DMS53 treated with DMSO at 0.1 percent for 48 hours (cell line): ENCODE data around the gene SLC25A11.
"Not testable (repeated sequence)": the region's sequence is repeated elsewhere in the genome, so short reads cannot be mapped to it uniquely, and the experiment has no call there.

Experiments used
- DNase-seq: peaks from one replicate; lab custom pipeline; 2025; ENCODE audit not compliant: unreplicated experiment; lab: John Stamatoyannopoulos, UW

The SLC25A11 gene

DNA sequence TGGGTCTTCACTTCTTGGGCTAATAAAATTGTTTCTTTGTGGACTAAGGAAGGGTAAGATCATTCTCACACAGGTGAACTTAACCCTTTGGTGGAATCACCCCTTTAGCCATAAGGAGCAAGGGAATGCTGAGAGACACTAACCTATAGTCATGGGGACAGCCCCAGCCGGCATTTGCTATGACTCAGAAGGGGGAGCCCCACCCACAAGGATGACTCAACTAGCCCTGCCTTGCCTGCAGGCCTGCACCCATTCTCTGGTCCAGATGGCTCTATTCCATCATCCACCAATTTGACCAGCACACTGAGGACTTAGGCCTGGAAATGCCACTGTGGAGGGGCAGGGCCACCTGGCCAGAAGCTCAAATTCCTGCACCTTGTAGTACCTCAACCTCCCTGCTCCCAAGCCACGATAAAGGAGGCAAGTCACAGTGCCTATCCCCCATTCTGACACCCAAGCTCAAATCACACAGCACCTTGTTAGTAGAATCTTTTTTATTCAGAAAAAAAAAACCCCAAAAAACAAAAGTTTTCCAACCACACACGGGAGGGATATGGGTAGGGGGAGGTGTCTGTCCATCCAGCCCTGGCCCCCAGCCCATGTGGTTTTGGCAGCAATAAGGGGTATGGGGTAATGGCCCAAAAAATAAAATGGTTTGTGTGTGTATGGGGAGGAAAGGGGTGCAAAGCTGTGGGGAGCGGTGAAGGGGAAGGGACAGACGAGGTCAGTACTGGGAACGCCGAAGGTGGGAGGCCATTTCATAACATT lies 5.5 kb upstream of the SLC25A11 start:
- peak; percentile 69 for DNase-seq

DNA sequence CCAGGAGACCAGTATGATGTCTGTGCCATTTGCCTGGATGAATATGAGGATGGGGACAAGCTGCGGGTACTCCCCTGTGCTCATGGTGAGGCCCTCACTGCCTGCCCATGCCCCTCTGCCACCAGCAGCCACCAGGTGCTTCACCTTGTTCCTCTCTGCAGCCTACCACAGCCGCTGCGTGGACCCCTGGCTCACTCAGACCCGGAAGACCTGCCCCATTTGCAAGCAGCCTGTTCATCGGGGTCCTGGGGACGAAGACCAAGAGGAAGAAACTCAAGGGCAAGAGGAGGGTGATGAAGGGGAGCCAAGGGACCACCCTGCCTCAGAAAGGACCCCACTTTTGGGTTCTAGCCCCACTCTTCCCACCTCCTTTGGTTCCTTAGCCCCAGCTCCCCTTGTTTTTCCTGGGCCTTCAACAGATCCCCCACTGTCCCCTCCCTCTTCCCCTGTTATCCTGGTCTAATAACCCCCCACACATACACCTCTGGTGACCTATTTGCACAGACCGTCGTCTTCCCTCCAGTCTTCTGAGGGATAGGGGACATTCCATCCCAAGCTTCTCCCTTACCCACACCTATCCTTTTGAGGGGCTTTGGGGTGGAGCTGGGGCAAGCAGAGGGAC lies 4.8 kb upstream of the SLC25A11 start:
- DNase-seq: no peak

DNA sequence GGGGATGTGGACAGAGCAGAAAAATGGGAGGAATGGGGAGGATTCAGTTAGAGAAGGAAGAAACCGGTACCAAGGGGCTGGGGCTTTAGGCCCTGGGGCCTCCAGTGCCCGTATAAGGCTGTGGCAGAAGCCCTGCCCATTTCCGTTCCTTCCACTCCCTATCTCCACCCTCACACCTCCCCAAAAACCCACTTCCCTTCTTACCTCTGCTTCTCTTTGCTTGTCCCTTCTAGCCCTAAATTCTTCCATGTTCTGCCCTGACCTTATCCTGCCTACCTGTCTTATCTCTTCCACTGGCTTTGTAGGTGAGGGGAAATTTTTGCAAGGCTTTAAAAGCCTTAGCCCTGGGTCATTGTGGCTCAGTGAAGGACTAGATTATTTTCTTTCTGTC lies 4.3 kb upstream of the SLC25A11 start:
- no peak for DNase-seq

DNA sequence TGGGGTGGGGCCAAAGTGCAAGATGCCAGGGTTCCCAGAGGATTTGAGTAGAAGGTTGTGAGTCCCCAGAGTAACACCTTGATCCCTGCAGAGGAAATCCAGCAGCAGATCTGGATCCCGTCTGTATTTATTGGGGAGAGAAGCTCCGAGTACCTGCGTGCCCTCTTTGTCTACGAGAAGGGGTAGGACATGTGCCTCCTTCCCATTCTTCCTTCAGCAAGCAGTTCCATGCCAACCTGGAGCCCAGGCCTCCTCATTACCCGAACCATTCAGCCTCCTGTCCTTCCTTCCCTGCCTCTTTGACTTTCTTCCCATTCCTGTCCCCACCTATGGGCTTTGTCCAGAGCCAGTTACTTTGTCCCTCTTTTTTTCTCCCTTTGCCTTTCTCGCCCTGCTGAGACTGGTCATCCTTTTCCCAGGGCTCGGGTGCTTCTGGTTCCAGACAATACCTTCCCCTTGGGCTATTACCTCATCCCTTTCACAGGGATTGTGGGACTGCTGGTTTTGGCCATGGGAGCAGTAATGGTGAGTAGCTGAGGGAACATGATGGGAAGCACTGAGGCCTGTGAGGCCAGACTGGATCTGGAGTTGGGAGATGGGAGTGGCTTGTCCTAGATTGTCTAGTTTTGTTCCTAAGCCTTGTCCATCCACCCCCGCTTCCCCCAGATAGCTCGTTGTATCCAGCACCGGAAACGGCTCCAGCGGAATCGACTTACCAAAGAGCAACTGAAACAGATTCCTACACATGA lies 3.1 kb upstream of the SLC25A11 start:
- no peak for DNase-seq

DNA sequence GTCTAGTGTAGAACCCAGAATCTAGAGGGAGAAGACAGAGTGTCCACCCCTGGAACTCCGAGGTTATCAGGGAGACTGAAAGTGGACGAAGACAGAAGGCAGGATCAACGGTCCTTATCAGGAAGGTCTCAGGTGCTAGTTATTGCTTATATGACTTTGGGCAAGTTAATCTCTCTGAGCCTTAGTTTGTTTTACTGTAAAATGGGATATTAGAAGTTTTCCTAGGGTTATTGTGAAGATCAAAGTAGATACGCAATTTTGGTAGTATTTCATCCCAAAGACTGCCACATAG lies 1.4 kb upstream of the SLC25A11 start:
- DNase-seq: no peak

DNA sequence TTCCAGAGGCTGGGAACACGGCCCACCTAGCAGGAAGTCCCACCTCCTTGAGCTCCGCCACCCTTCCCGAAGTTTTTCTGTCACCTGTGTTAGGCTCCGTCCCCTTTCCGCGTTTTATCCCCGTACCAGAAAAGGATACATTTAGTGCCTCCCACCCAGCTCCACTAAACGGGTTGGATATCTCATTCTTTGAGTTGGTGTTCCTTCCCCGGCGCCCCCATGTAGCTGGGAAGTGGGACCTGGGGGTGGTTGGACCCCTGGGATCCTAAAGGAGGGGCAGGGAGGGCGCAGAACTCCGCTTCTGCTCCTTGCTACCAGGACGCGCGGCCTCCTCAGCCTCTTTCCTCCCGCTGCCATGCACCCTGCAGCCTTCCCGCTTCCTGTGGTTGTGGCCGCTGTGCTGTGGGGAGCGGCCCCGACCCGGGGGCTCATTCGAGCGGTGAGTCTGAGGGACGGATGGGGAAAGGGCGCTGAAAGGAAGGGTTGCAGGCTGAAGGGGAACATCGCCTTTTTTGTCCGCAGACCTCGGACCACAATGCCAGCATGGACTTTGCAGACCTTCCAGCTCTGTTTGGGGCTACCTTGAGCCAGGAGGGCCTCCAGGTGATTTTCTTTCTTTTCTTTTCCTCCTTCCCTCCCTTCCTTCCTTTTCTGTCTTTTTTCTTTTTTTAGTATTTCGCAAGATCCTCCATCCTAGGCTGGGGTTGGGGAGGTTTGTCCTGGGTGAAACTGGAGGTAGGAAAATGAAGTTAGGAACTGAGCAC lies 891 bp upstream of the SLC25A11 start:
- no peak for DNase-seq

DNA sequence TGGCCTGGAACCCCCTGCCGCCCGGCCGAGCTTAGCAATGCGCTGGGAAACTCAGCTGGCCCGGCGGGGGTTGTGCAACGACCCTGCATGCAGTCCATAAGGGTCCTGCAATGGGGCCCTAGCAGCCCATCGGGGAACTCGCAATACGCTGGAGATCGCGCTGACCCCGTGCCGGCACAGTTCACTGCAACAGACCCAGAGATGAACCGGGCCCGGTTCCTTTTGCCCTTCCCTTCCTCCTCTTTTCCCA lies 375 bp downstream of the SLC25A11 start:
- DNase-seq: no peak

DNA sequence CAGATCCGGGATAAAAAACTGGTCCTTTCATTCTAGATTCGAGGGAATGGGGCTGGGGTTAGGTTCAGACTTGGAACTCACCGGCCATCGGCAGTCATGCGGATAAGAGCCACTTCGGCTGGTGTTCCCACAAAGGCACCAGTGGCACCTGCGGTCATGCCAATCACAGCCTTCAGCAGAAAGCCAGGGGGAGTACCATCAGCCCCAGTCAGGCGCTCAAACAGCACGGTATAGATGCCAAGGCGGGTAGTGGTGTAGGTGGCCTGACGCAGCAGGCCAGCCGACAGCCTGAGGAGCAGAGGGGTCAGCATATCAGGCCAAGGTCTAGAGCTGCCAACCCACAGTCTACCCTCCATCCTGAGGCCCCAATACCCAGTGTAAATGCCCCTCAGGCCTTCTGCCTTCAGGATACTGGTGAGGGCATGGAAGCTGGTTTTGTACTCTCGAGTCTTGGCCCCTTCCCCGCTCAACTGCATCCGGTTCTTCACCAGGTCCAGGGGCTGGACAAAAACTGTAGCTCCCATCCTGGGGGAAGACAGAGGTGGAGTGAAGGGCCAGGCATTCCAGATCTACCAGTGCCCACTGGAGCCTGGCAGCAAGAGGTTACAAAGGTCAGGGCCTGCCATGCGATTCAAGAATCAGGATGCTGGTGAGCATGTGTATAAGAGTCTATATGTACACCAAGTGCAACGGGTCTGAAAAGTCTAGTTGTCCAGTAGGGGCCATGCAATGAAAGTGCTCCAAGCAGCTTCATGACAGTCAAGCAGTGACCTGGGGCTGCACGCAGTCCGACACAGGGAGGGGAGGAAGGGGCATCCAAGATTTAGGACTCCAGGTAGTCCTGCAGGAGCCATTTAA lies 929 bp downstream of the SLC25A11 start:
- no peak for DNase-seq

DNA sequence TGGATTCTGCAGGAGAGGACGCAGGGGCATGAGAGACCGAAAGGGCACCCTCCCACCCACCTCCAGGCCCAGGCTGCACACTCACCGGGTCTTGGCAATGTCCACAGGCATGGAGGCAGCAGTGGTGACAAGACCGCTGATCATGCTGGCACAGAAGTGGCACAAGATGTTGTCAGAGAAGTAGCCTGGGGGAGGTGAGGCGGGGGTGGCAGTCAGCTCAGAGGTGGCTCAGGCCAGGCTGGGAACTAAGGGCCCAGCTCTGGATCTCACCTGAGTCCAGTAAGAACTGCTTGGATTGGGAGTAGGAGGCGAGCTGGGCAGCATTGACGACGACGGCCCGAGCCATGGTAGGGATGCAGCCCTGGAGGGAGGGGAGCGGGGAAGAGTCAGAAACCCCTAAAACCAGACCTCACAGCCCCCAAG lies 1.8 kb downstream of the SLC25A11 start:
- no peak for DNase-seq

DNA sequence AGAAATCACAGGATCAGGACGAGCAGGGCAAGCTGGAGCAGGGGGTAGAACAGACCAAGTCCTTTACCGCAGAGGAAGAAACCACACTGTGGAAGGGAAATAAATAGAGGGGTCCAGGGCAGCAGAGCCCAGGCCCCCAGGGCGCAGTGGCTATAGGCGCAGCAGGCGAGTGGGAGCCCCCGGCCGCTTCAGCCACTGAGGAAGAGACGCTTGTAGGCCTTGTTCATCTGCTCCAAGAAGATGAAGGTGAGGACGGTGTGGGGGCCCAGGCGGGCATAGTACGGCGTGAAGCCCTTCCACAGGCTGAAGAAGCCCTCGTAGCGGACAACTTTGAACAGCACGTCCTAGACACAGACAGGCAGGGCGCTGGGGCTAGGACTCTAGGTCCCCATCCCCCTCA lies 2.3 kb downstream of the SLC25A11 start:
- DNase-seq: no peak

DNA sequence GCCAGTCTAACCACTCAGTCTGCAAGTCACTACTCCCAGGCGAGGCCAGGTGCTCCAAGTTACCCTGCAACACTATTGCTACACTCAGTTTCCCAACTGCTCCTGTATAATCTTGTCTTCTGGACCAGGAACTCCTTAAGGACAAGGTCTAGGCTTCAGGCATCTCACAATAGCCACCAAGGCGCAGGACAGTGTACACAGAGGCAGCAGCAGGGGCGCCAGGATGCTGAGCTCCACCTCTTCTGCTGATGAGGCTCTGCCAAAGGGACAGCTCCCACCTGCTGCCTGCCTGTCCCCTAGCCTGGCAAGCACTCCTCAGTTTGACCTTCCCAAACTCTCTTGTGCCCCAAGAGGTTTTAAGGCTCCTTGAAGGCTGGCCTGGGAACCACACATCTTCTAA lies 3.4 kb downstream of the SLC25A11 start:
- DNase-seq: no peak

DNA sequence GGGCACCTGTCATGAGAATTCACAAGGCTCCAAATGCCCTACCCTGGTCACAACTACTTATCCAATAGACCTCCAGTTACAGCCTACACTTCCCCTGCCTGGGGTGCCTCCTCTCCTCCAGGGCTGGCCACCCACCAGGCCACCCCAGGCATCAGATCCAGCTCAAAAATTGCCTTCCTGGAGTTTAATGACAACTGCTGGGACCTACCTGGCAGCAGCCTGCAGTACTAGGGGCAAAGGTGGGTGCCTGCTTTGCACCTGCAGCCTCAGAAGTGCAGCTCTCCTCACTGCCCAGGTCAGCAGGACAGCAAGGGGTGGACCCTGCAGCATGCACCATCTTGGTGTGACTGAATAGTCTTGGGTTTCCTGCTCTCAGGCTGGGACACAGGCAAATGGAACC lies 4.2 kb downstream of the SLC25A11 start:
- no peak for DNase-seq

DNA sequence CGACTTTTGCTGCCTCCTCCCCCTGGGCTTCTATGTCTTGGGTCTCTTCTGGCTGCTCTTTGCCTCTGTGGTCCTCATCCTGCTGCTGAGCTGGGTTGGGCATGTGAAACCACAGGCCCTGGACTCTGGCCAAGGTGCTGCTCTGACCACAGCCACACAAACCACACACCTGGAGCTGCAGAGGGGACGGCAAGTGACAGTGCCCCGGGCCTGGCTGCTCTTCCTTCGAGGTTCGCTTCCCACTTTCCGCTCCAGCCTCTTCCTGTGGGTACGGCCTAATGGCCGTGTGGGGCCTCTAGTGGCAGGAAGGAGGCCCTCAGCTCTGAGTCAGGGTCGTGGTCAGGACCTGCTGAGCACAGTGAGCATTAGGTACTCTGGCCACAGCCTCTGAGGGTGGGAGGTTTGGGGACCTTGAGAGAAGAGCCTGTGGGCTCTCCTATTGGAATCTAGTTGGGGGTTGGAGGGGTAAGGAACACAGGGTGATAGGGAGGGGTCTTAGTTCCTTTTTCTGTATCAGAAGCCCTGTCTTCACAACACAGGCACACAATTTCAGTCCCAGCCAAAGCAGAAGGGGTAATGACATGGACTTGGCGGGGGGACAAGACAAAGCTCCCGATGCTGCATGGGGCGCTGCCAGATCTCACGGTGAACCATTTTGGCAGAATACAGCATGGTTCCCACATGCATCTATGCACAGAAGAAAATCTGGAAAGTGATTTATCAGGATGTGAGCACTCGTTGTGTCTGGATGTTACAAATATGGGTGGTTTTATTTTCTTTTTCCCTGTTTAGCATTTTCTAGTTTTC lies 5.5 kb downstream of the SLC25A11 start:
- no peak for DNase-seq

DNA sequence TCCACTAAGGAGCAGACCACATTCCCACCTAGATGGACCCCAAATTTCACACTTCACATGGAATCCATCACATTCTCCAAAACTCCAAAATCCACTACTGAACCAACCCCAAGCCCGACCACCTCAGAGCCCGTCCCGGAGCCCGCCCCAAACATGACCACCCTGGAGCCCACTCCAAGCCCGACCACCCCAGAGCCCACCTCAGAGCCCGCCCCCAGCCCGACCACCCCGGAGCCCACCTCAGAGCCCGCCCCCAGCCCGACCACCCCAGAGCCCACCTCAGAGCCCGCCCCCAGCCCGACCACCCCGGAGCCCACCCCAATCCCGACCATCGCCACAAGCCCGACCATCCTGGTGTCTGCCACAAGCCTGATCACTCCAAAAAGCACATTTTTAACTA lies 6.2 kb downstream of the SLC25A11 start:
- no peak for DNase-seq

DNA sequence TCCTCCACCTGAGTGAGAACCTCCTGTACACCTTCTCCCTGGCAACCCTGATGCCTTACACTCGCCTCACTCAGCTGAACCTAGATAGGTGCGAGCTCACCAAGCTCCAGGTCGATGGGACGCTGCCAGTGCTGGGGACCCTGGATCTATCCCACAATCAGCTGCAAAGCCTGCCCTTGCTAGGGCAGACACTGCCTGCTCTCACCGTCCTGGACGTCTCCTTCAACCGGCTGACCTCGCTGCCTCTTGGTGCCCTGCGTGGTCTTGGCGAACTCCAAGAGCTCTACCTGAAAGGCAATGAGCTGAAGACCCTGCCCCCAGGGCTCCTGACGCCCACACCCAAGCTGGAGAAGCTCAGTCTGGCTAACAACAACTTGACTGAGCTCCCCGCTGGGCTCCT lies 7.1 kb downstream of the SLC25A11 start:
- no peak for DNase-seq

DNA sequence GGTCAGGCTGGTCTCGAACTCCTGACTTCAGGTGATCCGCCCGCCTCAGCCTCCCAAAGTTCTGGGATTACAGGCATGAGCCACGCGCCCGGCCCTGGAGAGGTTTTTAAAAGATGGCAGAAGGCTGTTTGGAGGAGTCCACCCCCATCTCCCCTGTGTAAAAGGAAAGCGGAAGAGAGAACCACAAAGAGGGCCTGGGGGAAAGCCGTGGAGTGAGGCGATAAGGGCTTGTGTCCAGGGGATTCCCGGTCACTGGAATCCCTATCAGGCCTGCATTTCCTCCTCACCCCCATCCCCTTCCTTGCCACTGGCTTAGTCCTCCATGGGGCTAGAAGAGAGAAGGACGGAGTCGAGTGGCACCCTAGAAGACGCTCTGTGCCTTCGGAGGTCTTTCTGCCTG lies 7.9 kb downstream of the SLC25A11 start, which contains the start of gene GP1BA:
Gene GP1BA, plus strand, starts transcription at position 315 of the 400 bp plus-strand sequence. CDS start 328 bp downstream, outside the sequence.
- no peak for DNase-seq

DNA sequence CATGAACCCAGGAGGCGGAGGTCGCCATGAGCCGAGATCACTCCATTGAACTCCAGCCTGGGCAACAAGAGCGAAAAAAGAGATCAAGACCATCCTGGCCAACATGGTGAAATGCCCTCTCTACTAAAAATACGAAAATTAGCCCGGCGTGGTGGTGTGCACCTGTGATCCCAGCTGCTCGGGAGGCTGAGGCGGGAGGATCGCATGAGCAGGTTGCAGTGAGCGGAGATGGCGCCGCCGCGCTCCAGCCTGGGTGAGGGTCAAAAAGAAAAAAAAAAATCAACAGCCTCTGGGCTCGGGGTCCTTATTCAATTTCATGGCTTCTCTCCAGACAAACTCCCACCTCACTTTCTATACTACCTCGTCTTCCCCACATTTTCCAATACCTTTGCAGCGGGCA lies 11.0 kb downstream of the SLC25A11 start:
- no peak for DNase-seq

DNA sequence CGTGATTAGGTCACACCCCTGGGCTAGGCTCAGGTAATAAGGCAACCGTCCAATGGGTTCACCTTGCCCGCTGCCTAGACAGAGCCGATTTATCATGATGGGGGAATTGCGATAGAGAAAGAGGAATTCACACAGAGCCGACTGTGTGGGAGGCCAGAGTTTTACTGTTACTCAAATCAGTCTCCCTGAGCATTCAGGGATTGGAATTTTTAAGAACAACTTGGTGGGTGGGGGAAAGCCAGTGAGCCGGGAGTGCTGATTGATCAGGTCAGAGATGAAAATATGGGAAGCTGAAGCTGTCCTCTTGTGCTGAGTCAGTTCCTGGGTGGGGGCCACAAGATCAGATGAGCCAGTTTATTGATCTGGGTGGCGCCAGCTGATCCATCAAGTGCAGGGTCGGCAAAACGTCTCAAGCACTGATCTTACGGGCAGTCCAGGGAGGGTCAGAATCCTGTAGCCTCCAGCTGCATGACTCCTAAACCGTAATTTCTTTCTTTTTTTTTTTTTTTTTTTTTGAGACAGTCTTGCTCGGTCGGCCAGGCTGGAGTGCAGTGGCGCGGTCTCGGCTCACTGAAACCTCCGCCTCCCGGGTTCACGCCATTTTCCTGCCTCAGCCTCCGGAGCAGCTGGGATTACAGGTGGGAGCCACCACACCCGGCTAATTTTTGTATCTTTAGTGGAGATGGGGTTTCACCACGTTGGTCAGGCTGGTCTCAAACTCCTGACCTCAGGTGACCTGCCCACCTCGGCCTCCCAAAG lies 13.1 kb downstream of the SLC25A11 start:
- not testable (repeated sequence) for DNase-seq

DNA sequence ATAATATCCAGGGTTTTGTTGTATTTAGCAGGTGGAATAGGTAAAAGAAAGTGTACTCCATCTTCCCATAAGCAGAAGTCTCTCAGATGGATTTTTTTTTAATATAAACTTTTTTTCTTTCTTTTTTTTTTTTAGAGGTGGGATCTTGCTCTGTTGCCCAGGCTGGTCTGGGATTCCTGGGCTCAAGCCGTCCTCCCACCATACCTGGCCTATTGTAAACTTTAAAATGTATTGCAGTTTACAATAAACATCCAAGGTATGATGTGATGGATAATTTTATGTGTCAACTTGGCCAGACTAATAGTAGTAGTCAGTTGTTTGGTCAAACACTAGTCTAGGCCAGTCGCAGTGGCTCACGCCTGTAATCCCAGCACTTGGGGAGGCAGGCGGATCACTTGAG lies 18.5 kb downstream of the SLC25A11 start:
- no peak for DNase-seq
